ENCODE data around the gene RPRD2.
"Not testable (repeated sequence)": the region's sequence is repeated elsewhere in the genome, so short reads cannot be mapped to it uniquely, and the experiment has no call there.

RPRD2 gene

DNA sequence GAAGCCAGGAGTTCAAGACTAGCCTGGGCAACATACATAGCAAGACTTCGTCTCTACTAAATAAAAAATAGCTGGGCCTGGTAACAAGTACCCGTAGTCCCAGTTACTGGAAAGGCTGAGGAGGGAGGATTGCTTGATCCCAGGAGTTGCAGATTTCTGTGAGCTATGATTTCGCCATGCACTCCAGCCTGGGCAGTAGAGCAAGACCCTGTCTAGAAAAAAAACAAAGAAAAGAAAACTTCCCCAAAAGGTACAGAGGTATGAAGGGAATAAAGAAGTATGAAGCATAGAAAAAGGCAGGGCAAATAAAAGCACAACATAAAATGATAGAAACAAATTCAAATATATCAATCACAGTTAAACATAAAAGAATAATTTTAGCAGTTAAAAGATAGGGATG, 28.7 kb downstream of the RPRD2 start:
- DNase-seq, result no peak

GRCh38 chr1:150395115-150395514, 31.2 kb downstream of the RPRD2 start:
- not testable (repeated sequence) for DNase-seq

GRCh38 chr1:150397392-150398032, 33.6 kb downstream of the RPRD2 start:
- no peak for DNase-seq

DNA sequence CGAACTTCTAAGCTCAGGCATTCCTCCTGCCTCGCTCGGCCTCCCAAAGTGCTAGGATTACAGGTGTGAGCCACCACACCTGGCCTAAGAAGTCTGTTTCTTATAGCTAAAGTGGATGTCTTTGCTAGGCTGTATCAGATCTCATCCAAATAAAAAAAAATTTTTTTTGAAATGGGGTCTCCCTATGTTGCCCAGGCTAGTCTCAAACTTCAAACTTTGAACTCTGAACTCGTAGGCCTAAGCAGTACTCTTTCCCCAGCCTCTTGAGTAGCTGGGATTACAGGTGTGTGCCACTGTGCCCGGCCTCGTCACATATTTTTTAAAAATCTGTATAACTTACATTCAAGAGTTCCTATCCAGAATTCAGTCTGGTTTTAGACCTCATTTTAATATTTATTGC, 40.5 kb downstream of the RPRD2 start:
- no peak for DNase-seq

DNA sequence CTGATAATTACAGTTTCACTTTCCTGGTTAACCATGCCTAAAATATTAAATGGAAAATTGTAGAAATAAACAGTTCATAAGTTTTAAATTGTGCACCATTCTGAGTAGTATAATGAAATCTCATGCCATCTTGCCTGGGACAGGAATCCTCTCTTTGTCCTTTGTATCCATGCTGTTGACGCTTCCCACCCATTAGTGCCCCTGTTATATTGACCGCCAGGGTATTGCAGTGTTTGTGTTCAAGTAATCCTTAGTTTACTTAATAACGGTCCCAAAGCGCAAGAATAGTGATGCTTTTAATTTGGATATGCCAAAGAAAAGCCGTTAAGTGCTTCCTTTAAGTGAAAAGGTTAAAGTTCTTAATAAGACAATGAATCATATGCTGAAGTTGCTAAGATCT, 41.7 kb downstream of the RPRD2 start:
- no peak for DNase-seq

GRCh38 chr1:150406483-150406882, 42.5 kb downstream of the RPRD2 start:
- no peak for DNase-seq

DNA sequence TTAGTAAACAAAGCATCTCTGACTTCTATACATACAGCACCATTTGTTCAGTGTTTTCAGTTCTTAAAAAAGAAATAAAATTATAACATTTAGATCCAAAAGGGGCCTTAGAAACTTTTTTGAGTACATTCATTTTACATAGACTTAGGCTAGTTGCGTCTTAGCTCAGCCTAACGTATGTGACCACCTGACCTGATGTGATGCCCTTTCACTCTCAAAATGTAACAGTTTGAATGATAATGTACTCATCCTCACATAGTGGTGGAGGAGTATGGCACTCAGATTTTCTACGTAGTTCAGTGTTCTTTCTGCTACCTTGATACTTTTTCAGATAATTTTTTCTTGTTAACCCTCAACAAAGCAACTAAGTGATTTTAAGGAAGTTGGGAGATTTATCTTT, 43.4 kb downstream of the RPRD2 start:
- no peak for DNase-seq

- DNase-seq, result no peak
Observed at GRCh38 chr1:150408800-150409199, 44.9 kb downstream of the RPRD2 start.

- no peak for DNase-seq
Observed at GRCh38 chr1:150409504-150410362, 45.8 kb downstream of the RPRD2 start.

GRCh38 chr1:150410582-150411101, 46.7 kb downstream of the RPRD2 start:
- no peak for DNase-seq

DNA sequence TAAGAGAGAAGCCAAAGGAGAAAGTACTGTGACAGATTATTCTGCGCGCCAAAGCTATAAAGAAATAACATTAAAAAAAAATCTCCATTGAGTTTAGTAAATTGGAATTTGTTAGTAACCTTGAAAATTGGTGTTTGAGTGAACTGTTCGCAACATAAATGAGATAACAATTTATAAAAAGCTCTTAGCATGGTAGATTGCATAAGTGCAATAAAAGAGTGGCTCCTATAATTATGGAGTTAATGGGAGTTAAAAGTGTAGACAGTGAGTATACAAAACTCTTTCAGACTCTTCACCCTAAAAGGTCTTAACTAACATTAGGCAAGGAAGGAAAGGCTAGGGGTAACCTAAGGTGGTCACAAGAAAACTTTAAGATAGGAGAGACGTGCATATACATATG, 50.6 kb downstream of the RPRD2 start:
- DNase-seq, result no peak

DNA sequence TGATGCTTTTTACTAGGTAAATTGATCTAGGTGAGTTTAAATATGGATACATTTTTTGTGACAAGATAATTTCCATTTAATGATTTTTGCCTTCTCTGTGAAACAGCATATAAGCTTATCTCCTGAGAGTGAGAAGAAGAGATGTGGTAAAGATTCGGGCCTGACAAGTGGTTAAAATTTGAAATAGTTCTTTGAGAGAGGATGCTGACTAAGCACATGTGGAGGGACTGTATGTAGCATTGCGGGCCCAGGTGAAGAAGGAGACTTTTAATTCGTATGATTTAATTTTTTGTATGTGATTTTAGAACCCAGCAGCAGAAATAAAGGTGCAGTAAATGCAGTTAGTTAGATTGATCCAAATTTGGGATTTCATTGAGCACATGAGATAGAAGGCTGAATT, 51.9 kb downstream of the RPRD2 start:
- no peak for DNase-seq

GRCh38 chr1:150420560-150421265, 56.8 kb downstream of the RPRD2 start:
- DNase-seq, result no peak

DNA sequence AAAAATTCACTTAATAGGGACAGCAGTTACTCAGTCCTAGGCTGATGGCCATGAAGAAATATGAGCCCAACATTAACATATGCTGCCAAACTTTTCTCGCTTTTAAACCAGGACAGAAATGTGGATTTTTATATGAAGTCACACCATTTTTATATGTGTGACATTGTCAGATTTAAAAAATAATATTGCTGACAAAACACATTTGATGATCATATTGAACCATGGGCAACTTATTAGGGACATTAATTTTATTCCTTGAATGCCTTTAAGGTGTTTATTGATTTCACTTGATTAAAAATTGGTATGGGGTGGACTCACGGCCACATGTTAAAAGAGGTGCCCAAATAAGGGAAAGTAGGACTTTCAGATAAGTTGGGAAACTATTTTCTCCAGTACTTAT, 58.6 kb downstream of the RPRD2 start:
- no peak for DNase-seq

DNA sequence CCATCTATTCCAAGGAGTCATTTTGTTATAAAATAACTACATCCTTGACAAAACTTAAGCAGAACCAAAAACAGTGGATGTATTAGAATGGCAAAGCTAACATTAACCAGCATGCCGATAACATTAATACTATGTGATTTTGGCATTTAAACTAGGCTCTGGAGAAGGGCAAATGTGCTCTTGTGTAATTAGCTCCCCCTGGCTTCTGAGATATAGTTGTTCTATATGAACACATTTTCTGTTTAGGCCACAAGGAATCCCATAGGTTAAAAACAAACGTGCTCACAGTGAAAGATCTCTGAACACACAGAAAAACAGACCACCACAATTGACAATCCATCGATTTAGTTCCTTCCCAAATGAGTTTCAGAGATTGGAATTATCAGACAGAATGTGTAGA, 65.9 kb downstream of the RPRD2 start:
- DNase-seq, result no peak

GRCh38 chr1:150441121-150441520, 77.2 kb downstream of the RPRD2 start:
- DNase-seq, result no peak

DNA sequence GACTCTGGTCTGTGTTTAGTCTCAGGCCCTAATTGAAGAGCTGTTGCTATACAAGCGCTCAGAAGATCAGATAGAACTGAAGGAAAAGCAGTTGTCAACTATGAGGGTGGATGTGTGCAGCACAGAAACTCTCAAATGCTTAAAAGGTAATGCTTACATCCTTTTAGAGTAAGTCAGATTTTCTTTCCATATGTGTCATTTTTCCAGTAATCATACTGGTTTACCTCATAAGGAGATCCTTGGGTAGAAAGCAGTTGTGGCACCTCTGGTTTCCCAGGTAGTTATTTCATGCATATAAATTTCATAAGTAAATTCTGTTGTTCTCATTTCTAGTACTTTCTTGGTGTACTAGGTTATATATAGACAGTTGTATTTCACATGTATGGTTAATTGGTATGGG, 80.3 kb downstream of the RPRD2 start:
- DNase-seq, result no peak

DNA sequence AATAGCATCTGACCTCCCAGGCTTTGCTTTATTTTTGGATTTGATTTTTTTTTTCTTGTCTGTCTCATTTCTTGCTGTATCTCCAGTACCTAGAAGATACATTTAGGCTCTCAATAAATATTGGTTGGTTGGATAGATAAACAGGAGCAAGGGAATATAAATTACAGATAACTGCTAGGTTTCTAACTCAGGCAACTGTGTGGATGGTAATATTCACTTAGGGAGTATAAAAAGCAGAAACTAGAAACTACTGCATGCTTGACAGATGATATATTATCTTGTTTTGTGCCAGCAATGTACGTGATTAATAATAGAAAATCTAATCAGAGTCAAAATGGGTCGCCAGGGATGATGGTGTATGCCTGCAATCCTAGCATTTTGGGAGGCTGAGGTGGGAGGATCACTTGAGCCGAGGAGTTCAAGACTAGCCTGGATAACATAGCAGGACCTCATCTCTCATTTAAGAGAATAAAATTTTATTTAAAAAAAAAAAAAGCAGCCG, 92.2 kb downstream of the RPRD2 start:
- DNase-seq, result no peak

DNA sequence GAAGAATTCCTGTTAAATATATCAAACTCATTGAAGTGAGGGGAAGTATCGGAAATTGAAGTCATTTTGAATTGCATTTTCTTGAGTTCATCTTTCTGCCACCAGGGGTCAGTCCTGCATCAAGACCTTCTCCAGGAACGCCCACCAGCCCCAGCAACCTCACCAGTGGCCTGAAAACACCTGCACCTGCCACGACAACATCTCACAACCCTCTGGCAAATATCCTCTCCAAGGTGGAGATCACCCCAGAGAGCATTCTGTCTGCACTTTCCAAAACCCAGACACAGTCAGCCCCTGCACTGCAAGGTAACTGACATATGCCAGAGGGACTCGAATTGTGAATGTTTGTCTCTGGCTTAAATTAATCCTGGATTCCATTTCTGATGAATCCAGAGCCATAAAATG, 100.5 kb downstream of the RPRD2 start:
- peak; percentile 71 for DNase-seq

GRCh38 chr1:150466964-150467363, 103.0 kb downstream of the RPRD2 start:
- no peak for DNase-seq

DNA sequence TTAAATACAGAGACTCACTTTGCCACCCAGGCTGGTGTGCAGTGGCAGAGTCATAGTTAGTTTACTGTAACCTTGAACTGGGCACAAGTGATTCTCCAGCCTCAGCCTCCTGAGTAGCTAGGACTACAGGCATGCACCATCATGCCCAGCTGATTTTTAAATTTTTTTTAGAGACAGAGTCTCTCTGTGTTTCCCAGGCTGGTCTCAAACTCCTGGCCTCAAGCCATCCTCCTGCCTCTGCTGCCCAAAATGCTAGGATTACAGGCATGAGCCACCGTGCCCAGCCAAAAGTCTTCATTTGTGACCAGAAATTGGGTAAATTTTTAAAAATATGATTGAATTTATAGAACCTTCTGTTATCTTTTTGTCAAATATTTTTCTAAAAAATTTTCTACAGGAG, 105.3 kb downstream of the RPRD2 start:
- no peak for DNase-seq

DNA sequence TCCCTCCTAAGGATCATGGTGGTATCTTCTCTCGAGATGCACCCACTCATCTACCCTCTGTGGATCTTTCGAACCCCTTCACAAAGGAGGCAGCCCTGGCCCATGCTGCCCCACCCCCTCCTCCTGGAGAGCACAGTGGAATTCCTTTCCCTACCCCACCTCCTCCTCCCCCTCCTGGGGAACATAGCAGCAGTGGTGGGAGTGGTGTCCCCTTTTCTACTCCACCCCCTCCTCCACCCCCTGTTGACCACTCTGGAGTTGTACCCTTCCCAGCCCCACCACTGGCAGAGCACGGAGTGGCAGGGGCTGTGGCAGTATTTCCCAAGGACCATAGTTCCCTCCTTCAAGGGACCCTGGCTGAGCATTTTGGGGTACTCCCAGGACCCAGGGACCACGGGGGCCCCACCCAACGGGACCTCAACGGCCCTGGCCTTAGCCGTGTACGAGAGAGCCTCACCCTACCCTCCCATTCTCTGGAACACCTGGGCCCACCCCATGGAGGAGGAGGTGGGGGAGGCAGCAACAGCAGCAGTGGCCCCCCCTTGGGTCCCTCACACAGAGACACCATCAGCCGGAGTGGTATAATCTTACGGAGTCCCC, 108.8 kb downstream of the RPRD2 start:
- no peak for DNase-seq

DNA sequence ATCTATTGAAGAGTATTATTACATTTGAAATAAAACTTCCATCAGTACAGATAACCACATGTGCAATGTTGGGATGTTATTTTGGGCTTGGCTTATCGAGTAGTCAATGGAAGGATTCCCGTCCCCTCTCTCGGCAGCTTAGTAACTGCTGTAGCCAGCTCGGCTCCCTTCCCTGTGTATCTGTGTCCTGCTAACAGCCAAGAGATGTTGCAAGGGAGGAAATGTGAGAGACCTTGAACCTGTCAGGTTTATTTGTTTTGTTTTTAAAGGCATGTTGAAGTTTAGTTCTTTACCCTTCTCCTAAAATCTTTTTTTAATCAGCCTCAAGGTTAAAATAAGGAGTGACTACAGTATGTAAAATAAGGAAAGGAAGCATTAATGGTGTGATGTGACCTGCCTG, 109.7 kb downstream of the RPRD2 start:
- no peak for DNase-seq

Data from stimulated activated CD4-positive, alpha-beta T cell treated with anti-CD3 and anti-CD28 coated beads, Interleukin-4, amount 100 ng/mL, for 1 hour (primary cell).